Heart left ventricle (tissue), 13 donors: ENCODE measurements around the gene FSD1L.

Source experiments
- POLR2A ChIP-seq, 2 donors: fragments of 450-650 bp; IDR thresholded peaks; one replicate each; pipeline ENCODE4 v1.6.1; 2017; ENCODE audit warnings: antibody characterized with exemption in 2 of 2, mild to moderate bottlenecking in 2 of 2, moderate library complexity in 2 of 2
- TF ChIP-seq, protein P1 (sequence below), 12 donors: fragments of 200-600 bp; sonication (generic) in 4 of 12; IDR thresholded peaks; one replicate each; pipeline versions ENCODE4 v1.5.0 to v1.8.0; 2018 to 2022; ENCODE audit warnings: antibody characterized with exemption in 12 of 12, mild to moderate bottlenecking in 5 of 12
- donor health status: ischemic (EF 13 %, LVEDD 7.1; RV severe dilation, severe dysfunction).
- donor health status: DM: no; HTN: yes; CAD: no.
- donor health status: DM: no; HTN: no; CAD: no.
- donor health status: ischemic (EF 25% LVEDD 6.9; RV normal size, moderate dysfunction).
- donor health status: ischemic (EF 25% LVEDD 5.7; RV mildly dilated, moderate dysfunction).
- donor health status: ischemic (EF 35%, LVEDD 5.7; RV mildly dilated, moderate dysfunction).
- donor health status: nonischemic (EF 11% LVEDD 7.7; RV severe dilation, severe dysfunction).
- donor health status: DM: yes; HTN: yes; CAD: no.
- donor health status: PGD.
- donor health status: ischemic (EF 29% LVEDD 5.4; RV normal size, mild dysfunction).
- donor health status: nonischemic (EF 23%, LVEDD 6.1; RV moderate dilation, normal function).

DNA sequence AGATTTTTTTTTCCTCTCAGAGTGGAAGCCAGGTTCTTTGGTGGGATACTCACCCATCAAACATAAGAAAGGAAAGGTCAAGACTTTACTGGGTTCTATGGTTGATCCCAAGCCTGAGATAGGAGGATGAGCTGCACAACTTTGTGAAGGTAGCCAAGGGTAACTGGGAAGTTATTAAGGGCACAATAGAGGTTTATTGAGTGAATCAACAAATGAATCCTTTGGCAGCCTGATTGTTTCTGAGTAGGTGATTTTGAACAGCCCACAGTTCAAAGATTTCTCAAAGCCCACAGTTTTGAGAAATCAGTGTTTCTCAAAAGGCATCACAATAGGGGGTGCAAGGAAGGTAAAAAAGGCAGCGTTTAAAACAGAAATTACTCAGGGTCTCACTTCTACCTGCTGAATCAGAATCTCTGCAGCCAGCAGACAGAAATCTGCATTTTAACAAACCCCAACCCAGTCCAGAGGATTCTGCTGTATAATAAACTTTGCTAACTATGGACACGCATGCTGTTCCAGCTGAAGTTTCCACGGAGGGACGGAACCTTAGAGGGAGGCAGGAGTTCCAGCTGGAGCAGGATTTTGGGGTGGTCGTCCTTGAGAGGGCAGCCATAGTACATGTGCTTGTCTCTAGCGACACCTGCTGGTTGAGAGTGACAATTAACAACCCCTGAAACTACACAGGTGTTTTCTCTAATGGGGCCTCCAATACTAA, 32.7 kb upstream of the FSD1L start:
- TF ChIP-seq, protein P1, sequence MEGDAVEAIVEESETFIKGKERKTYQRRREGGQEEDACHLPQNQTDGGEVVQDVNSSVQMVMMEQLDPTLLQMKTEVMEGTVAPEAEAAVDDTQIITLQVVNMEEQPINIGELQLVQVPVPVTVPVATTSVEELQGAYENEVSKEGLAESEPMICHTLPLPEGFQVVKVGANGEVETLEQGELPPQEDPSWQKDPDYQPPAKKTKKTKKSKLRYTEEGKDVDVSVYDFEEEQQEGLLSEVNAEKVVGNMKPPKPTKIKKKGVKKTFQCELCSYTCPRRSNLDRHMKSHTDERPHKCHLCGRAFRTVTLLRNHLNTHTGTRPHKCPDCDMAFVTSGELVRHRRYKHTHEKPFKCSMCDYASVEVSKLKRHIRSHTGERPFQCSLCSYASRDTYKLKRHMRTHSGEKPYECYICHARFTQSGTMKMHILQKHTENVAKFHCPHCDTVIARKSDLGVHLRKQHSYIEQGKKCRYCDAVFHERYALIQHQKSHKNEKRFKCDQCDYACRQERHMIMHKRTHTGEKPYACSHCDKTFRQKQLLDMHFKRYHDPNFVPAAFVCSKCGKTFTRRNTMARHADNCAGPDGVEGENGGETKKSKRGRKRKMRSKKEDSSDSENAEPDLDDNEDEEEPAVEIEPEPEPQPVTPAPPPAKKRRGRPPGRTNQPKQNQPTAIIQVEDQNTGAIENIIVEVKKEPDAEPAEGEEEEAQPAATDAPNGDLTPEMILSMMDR (IDR thresholded peaks at IDR 0.05): peak; percentile 77 to 94 (median 86)
- no peak for TF ChIP-seq POLR2A (IDR thresholded peaks at IDR 0.05)
